H9 (cell line): ENCODE data around the gene ABCG1. TPM values are rescaled to one million over a fixed set of nuclear protein-coding genes. Genes with fewer than 3 reads are reported as not detected.

Experiments used
- DNase-seq: peaks from one replicate; pipeline ENCODE4 v3.0.0-alpha.2; 2017
- H2AFZ ChIP-seq: one replicate; pipeline ENCODE4 v1.6.1; 2013; ENCODE audit warnings: mild to moderate bottlenecking, low read length, control low read depth, moderate library complexity
- H2AK5ac ChIP-seq: 2 replicates; pipeline ENCODE4 v1.6.1; 2013; ENCODE audit warnings: low read length, control low read depth, mixed read lengths; ENCODE audit not compliant: insufficient read length
- H2BK120ac ChIP-seq: one replicate; pipeline ENCODE4 v1.6.1; 2013; ENCODE audit warnings: low read depth, mild to moderate bottlenecking, low read length, control low read depth, inconsistent platforms; ENCODE audit not compliant: poor library complexity, severe bottlenecking
- H2BK12ac ChIP-seq: 2 replicates; pipeline ENCODE4 v1.6.1; 2013; ENCODE audit warnings: low read length, control low read depth, mixed read lengths, low read depth; ENCODE audit not compliant: insufficient read length
- H2BK15ac ChIP-seq: 2 replicates; pipeline ENCODE4 v1.6.1; 2013; ENCODE audit warnings: low read depth, low read length, control low read depth
- H2BK20ac ChIP-seq: one replicate; pipeline ENCODE4 v1.6.1; 2013; ENCODE audit warnings: low read depth, mild to moderate bottlenecking, low read length, control low read depth, inconsistent platforms; ENCODE audit not compliant: poor library complexity, severe bottlenecking
- H2BK5ac ChIP-seq: 2 replicates; pipeline ENCODE4 v1.6.1; 2013; ENCODE audit warnings: low read length, control low read depth, mixed read lengths; ENCODE audit not compliant: insufficient read length
- H3K14ac ChIP-seq: 2 replicates; pipeline ENCODE4 v1.6.1; 2013; ENCODE audit warnings: low read length, control low read depth; ENCODE audit not compliant: insufficient read depth
- H3K18ac ChIP-seq: 2 replicates; pipeline ENCODE4 v1.6.1; 2013; ENCODE audit warnings: low read depth, mild to moderate bottlenecking, mixed read lengths, low read length, control low read depth; ENCODE audit not compliant: insufficient read length
- H3K23ac ChIP-seq: 2 replicates; pipeline ENCODE4 v1.6.1; 2013; ENCODE audit warnings: low read length, control low read depth, mixed read lengths, low read depth; ENCODE audit not compliant: insufficient read length
- H3K23me2 ChIP-seq: 2 replicates; pipeline ENCODE4 v1.6.1; 2013; ENCODE audit warnings: low read depth, mild to moderate bottlenecking, mixed read lengths, low read length, control low read depth; ENCODE audit not compliant: insufficient read length, poor library complexity, severe bottlenecking
- H3K27ac ChIP-seq: 2 replicates; pipeline ENCODE4 v1.5.1; 2013; ENCODE audit warnings: low read length, control low read depth, mixed read lengths, low read depth; ENCODE audit not compliant: insufficient read length
- H3K27me3 ChIP-seq: 2 replicates; pipeline ENCODE4 v1.6.1; 2013; ENCODE audit warnings: low read length, control low read depth, inconsistent platforms; ENCODE audit not compliant: insufficient read depth
- H3K4ac ChIP-seq: 2 replicates; pipeline ENCODE4 v1.6.1; 2013; ENCODE audit warnings: low read depth, mild to moderate bottlenecking, control low read depth, inconsistent platforms, low read length, moderate library complexity
- H3K4me1 ChIP-seq: 2 replicates; pipeline ENCODE4 v1.6.1; 2013; ENCODE audit warnings: low read length, control low read depth, inconsistent platforms; ENCODE audit not compliant: insufficient read depth
- H3K4me2 ChIP-seq: 2 replicates; pipeline ENCODE4 v1.6.1; 2013; ENCODE audit warnings: low read length, control low read depth, mixed read lengths; ENCODE audit not compliant: insufficient read length, insufficient read depth
- H3K56ac ChIP-seq: 2 replicates; pipeline ENCODE4 v1.6.1; 2013; ENCODE audit warnings: low read depth, mild to moderate bottlenecking, mixed read lengths, low read length, control low read depth; ENCODE audit not compliant: insufficient read length
- H3K79me1 ChIP-seq: 2 replicates; pipeline ENCODE4 v1.6.1; 2013; ENCODE audit warnings: low read depth, mild to moderate bottlenecking, moderate library complexity, low read length, control low read depth, inconsistent platforms; ENCODE audit not compliant: insufficient read depth, poor library complexity, severe bottlenecking
- H3K79me2 ChIP-seq: 2 replicates; pipeline ENCODE4 v1.6.1; 2013; ENCODE audit warnings: low read length, control low read depth, inconsistent platforms; ENCODE audit not compliant: insufficient read depth
- H3K9ac ChIP-seq: 2 replicates; pipeline ENCODE4 v1.6.1; 2013; ENCODE audit warnings: low read length, control low read depth, mixed read lengths; ENCODE audit not compliant: insufficient read length; ENCODE audit errors: extremely low read depth
- H3K9me3 ChIP-seq: one replicate; pipeline ENCODE4 v1.6.1; 2013; ENCODE audit warnings: low read depth, low read length, inconsistent platforms; ENCODE audit not compliant: control insufficient read depth
- H3T11ph ChIP-seq: one replicate; pipeline ENCODE4 v1.6.1; 2013; ENCODE audit warnings: mild to moderate bottlenecking, low read length, control low read depth, inconsistent platforms
- H4K20me1 ChIP-seq: one replicate; pipeline ENCODE4 v1.6.1; 2013; ENCODE audit not compliant: control insufficient read depth, insufficient read length, insufficient read depth
- H4K5ac ChIP-seq: 2 replicates; pipeline ENCODE4 v1.6.1; 2013; ENCODE audit warnings: low read depth, mild to moderate bottlenecking, mixed read lengths, low read length, control low read depth; ENCODE audit not compliant: insufficient read length
- H4K8ac ChIP-seq: replicated peaks from 2 replicates; pipeline ENCODE4 v1.6.1; 2013; ENCODE audit warnings: low read length, control low read depth, mixed read lengths, low read depth; ENCODE audit not compliant: insufficient read length
- H4K91ac ChIP-seq: 2 replicates; pipeline ENCODE4 v1.6.1; 2013; ENCODE audit warnings: low read depth, mild to moderate bottlenecking, moderate library complexity, mixed read lengths, low read length, control low read depth; ENCODE audit not compliant: insufficient read length
- H3K27ac Mint-ChIP-seq, 3 experiments: 2 replicates in 2 of 3; 3 replicates in 1 of 3; pipeline ENCODE4 v1.8.0; 2020 to 2021; ENCODE audit warnings: mixed read lengths in 3 of 3, mild to moderate bottlenecking in 1 of 3, moderate library complexity in 1 of 3
- H3K27me3 Mint-ChIP-seq: 2 replicates; pipeline ENCODE4 v1.8.0; 2021; ENCODE audit warnings: low read depth, mild to moderate bottlenecking, moderate library complexity, mixed read lengths
- H3K36me3 Mint-ChIP-seq, 3 experiments: 2 replicates in 2 of 3; 3 replicates in 1 of 3; pipeline ENCODE4 v1.8.0; 2020 to 2021; ENCODE audit warnings: low read depth in 3 of 3, mixed read lengths in 3 of 3; ENCODE audit not compliant: insufficient read depth in 1 of 3
- H3K4me1 Mint-ChIP-seq, 2 experiments: 2 replicates each; pipeline ENCODE4 v1.8.0; 2020; ENCODE audit warnings: mixed read lengths in 2 of 2
- H3K4me3 Mint-ChIP-seq, 2 experiments: 2 replicates in 1 of 2; 3 replicates in 1 of 2; pipeline ENCODE4 v1.8.0; 2020 to 2021; ENCODE audit warnings: mild to moderate bottlenecking in 2 of 2, mixed read lengths in 2 of 2, moderate library complexity in 1 of 2
- H3K9me3 Mint-ChIP-seq, 2 experiments: 2 replicates in 1 of 2; 3 replicates in 1 of 2; pipeline ENCODE4 v1.8.0; 2020; ENCODE audit warnings: mild to moderate bottlenecking in 2 of 2, mixed read lengths in 2 of 2, moderate library complexity in 1 of 2
- WGBS: extraction: QIAGEN DNeasy Blood & Tissue Kit; methylation state at CpG from one replicate; pipeline ENCODE4 v1.1.7; 2013; ENCODE audit warnings: missing lambda C conversion rate, low lambda C conversion rate, mixed read lengths; ENCODE audit not compliant: insufficient read length; ENCODE audit errors: extremely low coverage; 5-methylcytosine and 5-hydroxymethylcytosine counted together
- total RNA-seq: library from RNA; stranded (reverse); gene quantifications from 2 replicates; pipeline ENCODE4 v1.2.1, GENCODE V29; 2021
- TF ChIP-seq, protein P1 (sequence below): fragments of 200-600 bp; sonication (generic); conservative IDR thresholded peaks from 3 replicates; pipeline ENCODE4 v1.8.0; 2021; ENCODE audit warnings: antibody characterized with exemption, mild to moderate bottlenecking

ABCG1 gene
- total RNA-seq, 1 experiment from 2014 or later = 0.83 TPM

DNA sequence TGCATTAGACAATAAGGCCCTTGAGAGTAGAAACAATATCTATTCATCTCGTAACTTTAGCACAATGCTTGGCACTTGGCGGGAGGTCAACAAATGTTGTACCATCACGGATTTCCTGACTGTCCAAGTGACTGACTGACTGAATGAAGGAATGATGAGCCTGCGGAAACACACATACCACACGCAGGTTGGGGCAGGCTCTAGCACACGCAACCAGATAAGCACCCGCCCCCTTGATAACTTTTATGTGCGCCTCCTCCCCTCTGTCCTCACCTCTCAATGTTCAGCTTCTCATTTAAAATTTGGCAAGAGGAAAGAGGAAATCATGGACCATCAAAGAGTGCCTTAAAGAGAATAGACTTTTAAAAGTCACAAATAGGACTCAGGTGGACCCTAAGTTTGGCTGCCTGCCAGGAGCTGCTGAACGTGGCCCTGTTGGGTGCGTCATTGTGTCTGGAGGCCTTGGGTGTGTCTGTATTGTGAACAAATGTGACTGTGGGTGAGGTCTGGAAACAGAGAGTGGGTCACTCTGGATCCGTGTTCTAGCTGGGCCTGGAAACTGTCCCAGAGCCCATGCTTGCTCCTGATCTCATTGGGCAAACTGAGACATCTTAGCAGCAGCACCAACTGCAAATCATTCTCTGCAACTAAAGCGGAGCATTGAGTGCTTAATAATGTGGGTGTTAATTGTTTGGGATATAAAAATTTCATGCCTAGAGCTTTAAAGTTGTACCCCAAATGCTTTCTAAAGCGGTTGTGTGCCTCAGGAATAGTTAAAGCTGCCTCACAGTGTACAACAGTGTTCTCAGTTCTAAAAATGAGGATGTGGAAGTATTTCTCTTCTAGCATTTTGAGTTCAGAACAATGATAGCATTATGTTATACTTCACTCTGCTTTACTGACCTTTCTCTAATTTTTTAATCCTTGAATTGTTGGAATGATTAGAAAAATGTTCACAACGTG lies 47.6 kb upstream of the ABCG1 start:
- H3K23ac ChIP-seq = no peak overlapping the region
- no peak overlapping the region for H2BK5ac ChIP-seq
- H2BK12ac ChIP-seq = no peak overlapping the region
- H3K4ac ChIP-seq = no peak overlapping the region
- H2BK120ac ChIP-seq = no peak overlapping the region
- H4K20me1 ChIP-seq = no peaks in the 10 kb centered on the region
- no peak overlapping the region for H3K9ac ChIP-seq
- no peak overlapping the region for H2AFZ ChIP-seq
- no peak overlapping the region for H3K27ac ChIP-seq
- no peaks in the 10 kb centered on the region for H3K79me1 ChIP-seq
- no peak overlapping the region for H2AK5ac ChIP-seq
- H3K27me3 ChIP-seq = no peaks in the 10 kb centered on the region
- H4K8ac ChIP-seq = no peak overlapping the region
- H4K91ac ChIP-seq = no peak overlapping the region
- no peak overlapping the region for H3K4me2 ChIP-seq
- H3K27ac Mint-ChIP-seq = no peak overlapping the region
- no peak for DNase-seq
- no peak overlapping the region for H3K56ac ChIP-seq
- H3K4me1 ChIP-seq = no peaks in the 10 kb centered on the region
- H3K27me3 Mint-ChIP-seq = peaks cover 10% of the 10 kb centered on the region
- H3K18ac ChIP-seq = no peak overlapping the region
- no peaks in the 10 kb centered on the region for H3K4me1 Mint-ChIP-seq
- H4K5ac ChIP-seq = no peak overlapping the region
- H3K79me2 ChIP-seq = no peaks in the 10 kb centered on the region
- no peak overlapping the region for H2BK20ac ChIP-seq
- H3K4me3 Mint-ChIP-seq = no peak overlapping the region
- peaks cover 0 to 2% of the 10 kb centered on the region in 2 experiments; a peak in 1 of 5 replicates for H3K9me3 Mint-ChIP-seq
- no CpG with 5 or more reads among the region's 14 CpGs for WGBS
- no peaks in the 10 kb centered on the region for H3K9me3 ChIP-seq
- H3K36me3 Mint-ChIP-seq = no peaks in the 10 kb centered on the region
- no peak overlapping the region for H3K14ac ChIP-seq
- H3T11ph ChIP-seq = no peak overlapping the region
- no peak overlapping the region for H2BK15ac ChIP-seq
- TF ChIP-seq, protein P1, sequence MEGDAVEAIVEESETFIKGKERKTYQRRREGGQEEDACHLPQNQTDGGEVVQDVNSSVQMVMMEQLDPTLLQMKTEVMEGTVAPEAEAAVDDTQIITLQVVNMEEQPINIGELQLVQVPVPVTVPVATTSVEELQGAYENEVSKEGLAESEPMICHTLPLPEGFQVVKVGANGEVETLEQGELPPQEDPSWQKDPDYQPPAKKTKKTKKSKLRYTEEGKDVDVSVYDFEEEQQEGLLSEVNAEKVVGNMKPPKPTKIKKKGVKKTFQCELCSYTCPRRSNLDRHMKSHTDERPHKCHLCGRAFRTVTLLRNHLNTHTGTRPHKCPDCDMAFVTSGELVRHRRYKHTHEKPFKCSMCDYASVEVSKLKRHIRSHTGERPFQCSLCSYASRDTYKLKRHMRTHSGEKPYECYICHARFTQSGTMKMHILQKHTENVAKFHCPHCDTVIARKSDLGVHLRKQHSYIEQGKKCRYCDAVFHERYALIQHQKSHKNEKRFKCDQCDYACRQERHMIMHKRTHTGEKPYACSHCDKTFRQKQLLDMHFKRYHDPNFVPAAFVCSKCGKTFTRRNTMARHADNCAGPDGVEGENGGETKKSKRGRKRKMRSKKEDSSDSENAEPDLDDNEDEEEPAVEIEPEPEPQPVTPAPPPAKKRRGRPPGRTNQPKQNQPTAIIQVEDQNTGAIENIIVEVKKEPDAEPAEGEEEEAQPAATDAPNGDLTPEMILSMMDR = no peak
- no peaks in the 10 kb centered on the region for H3K23me2 ChIP-seq
